Thyroid gland (tissue), 4 donors: ENCODE measurements around the gene TNFSF10. TPM values are rescaled to one million over a fixed set of nuclear protein-coding genes. Genes with fewer than 3 reads are reported as not detected.

Experiments used
- DNase-seq, 2 donors: peaks; one replicate each; pipeline ENCODE4 v3.0.0-alpha.2; 2019
- H3K27ac ChIP-seq, 3 donors: fragments of 200-600 bp; sonication (generic); 1 replicate in 2 of 3; 2 replicates in 1 of 3; pipeline ENCODE4 v1.5.1; 2016 to 2019; ENCODE audit warnings: mild to moderate bottlenecking in 1 of 3, moderate library complexity in 1 of 3
- H3K27me3 ChIP-seq: fragments of 200-600 bp; sonication (generic); one replicate; pipeline ENCODE4 v1.5.1; 2019
- H3K36me3 ChIP-seq, 2 donors: fragments of 200-600 bp; sonication (generic); one replicate each; pipeline ENCODE4 v1.5.1; 2016 to 2019
- H3K4me1 ChIP-seq, 2 donors: fragments of 200-600 bp; sonication (generic); one replicate each; pipeline ENCODE4 v1.5.1; 2017 to 2019
- H3K4me3 ChIP-seq, 3 donors: fragments of 200-600 bp; sonication (generic); replicated peaks in 1 of 3; 1 replicate in 2 of 3; 2 replicates in 1 of 3; pipeline ENCODE4 v1.5.1; 2016; ENCODE audit warnings: mild to moderate bottlenecking in 1 of 3
- H3K9me3 ChIP-seq: fragments of 200-600 bp; sonication (generic); one replicate; pipeline ENCODE4 v1.5.1; 2017
- CTCF ChIP-seq, 6 experiments: fragments of 200-600 bp in 3 of 6; fragments of 450-650 bp in 3 of 6; sonication (generic) in 3 of 6; IDR thresholded peaks; one replicate each; pipeline ENCODE4 v1.5.1; 2016 to 2019; ENCODE audit warnings: antibody characterized with exemption in 6 of 6, mild to moderate bottlenecking in 2 of 6, inconsistent platforms in 1 of 6, moderate library complexity in 1 of 6
- POLR2A ChIP-seq, 2 donors: fragments of 450-650 bp; IDR thresholded peaks; one replicate each; pipeline ENCODE4 v1.6.1; 2017; ENCODE audit warnings: antibody characterized with exemption in 2 of 2, mild to moderate bottlenecking in 2 of 2, moderate library complexity in 1 of 2
- WGBS, 2 donors: methylation state at CpG; one replicate each; pipeline ENCODE4 v1.1.5; 2017; 5-methylcytosine and 5-hydroxymethylcytosine counted together
- intact Hi-C: fragments of 100-400 bp; cut with DNase I; formaldehyde crosslinking; loops from one replicate; pipeline ENCODE4 v1.15.1; 2023
- total RNA-seq, 4 donors: library from RNA; depleted of rRNA; stranded (reverse); fragments of >200 nt; gene quantifications; one replicate each; pipeline ENCODE4 v1.2.3, GENCODE V29; 2016

The TNFSF10 gene
- total RNA-seq, 4 donors from 2014 or later, result 24.4 to 178 (median 61.7) TPM

- TF ChIP-seq POLR2A (IDR thresholded peaks at IDR 0.05), result no peak
- TF ChIP-seq CTCF (IDR thresholded peaks at IDR 0.05), result no peak
- 89 to 94% methylated on average over 2 of the region's 2 CpGs for WGBS, 2 donors
- H3K36me3 ChIP-seq, result no peaks in the 10 kb centered on the region
- H3K4me1 ChIP-seq, result no peaks in the 10 kb centered on the region
- no peaks in the 10 kb centered on the region for H3K27me3 ChIP-seq
- no peak overlapping the region for H3K27ac ChIP-seq
- H3K9me3 ChIP-seq, result no peaks in the 10 kb centered on the region
- intact Hi-C loops, result no loop called here
- DNase-seq, result no peak
- H3K4me3 ChIP-seq, result no peak overlapping the region
Measured at GRCh38 chr3:172467170-172467824, 55.9 kb downstream of the TNFSF10 start.

GRCh38 chr3:172466553-172467130 lies 56.6 kb downstream of the TNFSF10 start:
- intact Hi-C loops, result no loop called here
- TF ChIP-seq POLR2A (IDR thresholded peaks at IDR 0.05), result no peak
- TF ChIP-seq CTCF (IDR thresholded peaks at IDR 0.05), result no peak
- 71 to 74% methylated on average over 4 of the region's 4 CpGs for WGBS, 2 donors

GRCh38 chr3:172465281-172465680 lies 57.9 kb downstream of the TNFSF10 start:
- DNase-seq, result no peak
- H3K27me3 ChIP-seq, result no peaks in the 10 kb centered on the region
- intact Hi-C loops, result no loop called here
- H3K4me3 ChIP-seq, result no peak overlapping the region
- H3K4me1 ChIP-seq, result no peaks in the 10 kb centered on the region
- no peak for TF ChIP-seq CTCF (IDR thresholded peaks at IDR 0.05)
- no peak for TF ChIP-seq POLR2A (IDR thresholded peaks at IDR 0.05)
- H3K9me3 ChIP-seq, result no peaks in the 10 kb centered on the region
- H3K36me3 ChIP-seq, result no peaks in the 10 kb centered on the region
- no peak overlapping the region for H3K27ac ChIP-seq

More at GRCh38 chr3:172466553-172467130, 56.6 kb downstream of the TNFSF10 start:
- Histone ChIP-seq H3K4me3 (no peak overlapping the region), H3K36me3 (no peaks in the 10 kb centered on the region), H3K27me3 (no peaks in the 10 kb centered on the region), H3K9me3 (no peaks in the 10 kb centered on the region), H3K4me1 (no peaks in the 10 kb centered on the region), H3K27ac (no peak overlapping the region)
- DNase-seq, result no peak

- Histone ChIP-seq H3K27me3 (no peaks in the 10 kb centered on the region), H3K4me1 (no peaks in the 10 kb centered on the region), H3K36me3 (no peaks in the 10 kb centered on the region), H3K27ac (no peak overlapping the region), H3K4me3 (no peak overlapping the region), H3K9me3 (no peaks in the 10 kb centered on the region)
- WGBS, 2 donors, result 90 to 93% methylated on average over 6 of the region's 6 CpGs
- no peak for DNase-seq
- TF ChIP-seq CTCF (IDR thresholded peaks at IDR 0.05) (no peak), POLR2A (IDR thresholded peaks at IDR 0.05) (no peak)
- intact Hi-C loops, result no loop called here
Measured at GRCh38 chr3:172464306-172464705, 58.9 kb downstream of the TNFSF10 start.

GRCh38 chr3:172461530-172462138 lies 61.6 kb downstream of the TNFSF10 start:
- H3K27ac ChIP-seq, result no peak overlapping the region
- intact Hi-C loops, result no loop called here
- no peaks in the 10 kb centered on the region for H3K36me3 ChIP-seq
- TF ChIP-seq CTCF (IDR thresholded peaks at IDR 0.05), result peak; percentile 40 to 88 (median 68)
- no peak for TF ChIP-seq POLR2A (IDR thresholded peaks at IDR 0.05)
- 35 to 37% methylated on average over 5 of the region's 5 CpGs for WGBS, 2 donors
- H3K4me3 ChIP-seq, result no peak overlapping the region
- H3K9me3 ChIP-seq, result no peaks in the 10 kb centered on the region
- no peak for DNase-seq
- H3K27me3 ChIP-seq, result no peaks in the 10 kb centered on the region
- H3K4me1 ChIP-seq, result no peaks in the 10 kb centered on the region
